Tibial nerve (tissue), 3 donors: ENCODE data around the gene LRRC4B.

ENCODE experiments used
- CTCF ChIP-seq, 5 experiments: fragments of 200-600 bp in 3 of 5; fragments of 450-650 bp in 2 of 5; sonication (generic) in 3 of 5; IDR thresholded peaks; one replicate each; pipeline ENCODE4 v1.5.1; 2016 to 2019; ENCODE audit warnings: antibody characterized with exemption in 5 of 5, mild to moderate bottlenecking in 3 of 5, moderate library complexity in 2 of 5
- POLR2A ChIP-seq, 2 donors: fragments of 450-650 bp; IDR thresholded peaks; one replicate each; pipeline ENCODE4 v1.6.1; 2017; ENCODE audit warnings: antibody characterized with exemption in 2 of 2, mild to moderate bottlenecking in 2 of 2, moderate library complexity in 2 of 2

- TF ChIP-seq CTCF (IDR thresholded peaks at IDR 0.05) (no peak), POLR2A (IDR thresholded peaks at IDR 0.05) (no peak)
These were observed 49.9 kb downstream of the LRRC4B start for GRCh38 chr19:50518091-50519005.
